Measurements from ENCODE around the gene C20orf204.

Gene C20orf204

GRCh38 chr20:64041781-64042053 lies 5.7 kb downstream of the C20orf204 start:
- Histone ChIP-seq H2BK12ac (ENCODE audit: low read length) (no peak overlapping the region), H3K9me3 (replicated peaks in 1 of 2; ENCODE audit: control insufficient read depth in 2 of 2, insufficient read depth in 1 of 2, low read depth in 1 of 2, low read length in 2 of 2) (peaks cover 0 to 2% of the 10 kb centered on the region in 2 donors), H3K23ac (ENCODE audit: low read depth, low read length, poor library complexity) (peak overlapping the region; percentile 80), H3K18ac (ENCODE audit: low read length) (peak overlapping the region; percentile 92), H3K27me3 (ENCODE audit: control insufficient read depth in 3 of 3, insufficient read depth in 3 of 3, low read depth in 1 of 3, low read length in 3 of 3) (peaks cover 35 to 93% (median 77%) of the 10 kb centered on the region in 3 experiments), H2BK5ac (ENCODE audit: low read length) (no peak overlapping the region), H3K4ac (ENCODE audit: low read length) (no peak overlapping the region), H2BK15ac (ENCODE audit: low read length) (no peak overlapping the region), H4K91ac (ENCODE audit: low read depth, low read length, poor library complexity) (no peak overlapping the region), H2BK120ac (ENCODE audit: low read depth, low read length) (no peak overlapping the region), H2AK5ac (ENCODE audit: low read depth, low read length) (peak overlapping the region; percentile 79), H4K8ac (ENCODE audit: low read depth, low read length) (no peak overlapping the region), H3K9ac (ENCODE audit: low read depth, low read length, poor library complexity) (peak overlapping the region; percentile 21), H3K4me3 (ENCODE audit: low read length in 2 of 2) (no peak overlapping the region), H3K36me3 (replicated peaks in 1 of 2; ENCODE audit: control insufficient read depth in 2 of 2, insufficient read depth in 2 of 2, low read length in 2 of 2) (no peaks in the 10 kb centered on the region), H3K4me2 (ENCODE audit: insufficient read depth, low read length, poor library complexity, severe bottlenecking) (no peak overlapping the region), H2AFZ (ENCODE audit: low read length) (peak overlapping the region; percentile 88), H3K27ac (replicated peaks; ENCODE audit: low read length) (no peak overlapping the region), H3K79me1 (ENCODE audit: low read depth, low read length) (no peaks in the 10 kb centered on the region), H3K14ac (ENCODE audit: low read length) (no peak overlapping the region), H3K4me1 (ENCODE audit: control insufficient read depth in 2 of 2, insufficient read depth in 1 of 2, low read depth in 1 of 2, low read length in 2 of 2) (peaks cover 9 to 20% of the 10 kb centered on the region in 2 donors)
- DNase-seq (ENCODE audit: low spot score), result no peak
- WGBS, 2 donors (ENCODE audit: extremely low coverage in 2 of 2, insufficient read length in 2 of 2, insufficient replicate concordance in 1 of 2), result no CpG with 5 or more reads among the region's 11 CpGs

GRCh38 chr20:64042054-64042781 lies 6.2 kb downstream of the C20orf204 start:
- H3K18ac ChIP-seq (ENCODE audit: low read length), result peak overlapping the region; percentile 92
- H4K8ac ChIP-seq (ENCODE audit: low read depth, low read length), result no peak overlapping the region
- H2BK120ac ChIP-seq (ENCODE audit: low read depth, low read length), result no peak overlapping the region
- H4K91ac ChIP-seq (ENCODE audit: low read depth, low read length, poor library complexity), result no peak overlapping the region
- peak overlapping the region; percentile 21 for H3K9ac ChIP-seq (ENCODE audit: low read depth, low read length, poor library complexity)
- H3K9me3 ChIP-seq (replicated peaks in 1 of 2; ENCODE audit: control insufficient read depth in 2 of 2, insufficient read depth in 1 of 2, low read depth in 1 of 2, low read length in 2 of 2), result peaks cover 0 to 2% of the 10 kb centered on the region in 2 donors
- no peaks in the 10 kb centered on the region for H3K36me3 ChIP-seq (replicated peaks in 1 of 2; ENCODE audit: control insufficient read depth in 2 of 2, insufficient read depth in 2 of 2, low read length in 2 of 2)
- no peaks in the 10 kb centered on the region for H3K79me1 ChIP-seq (ENCODE audit: low read depth, low read length)
- H2BK15ac ChIP-seq (ENCODE audit: low read length), result peak overlapping the region; percentile 11
- peak overlapping the region; percentile 64 for H3K4me2 ChIP-seq (ENCODE audit: insufficient read depth, low read length, poor library complexity, severe bottlenecking)
- H2BK5ac ChIP-seq (ENCODE audit: low read length), result no peak overlapping the region
- H3K14ac ChIP-seq (ENCODE audit: low read length), result no peak overlapping the region
- peaks cover 37 to 93% (median 82%) of the 10 kb centered on the region in 3 experiments for H3K27me3 ChIP-seq (ENCODE audit: control insufficient read depth in 3 of 3, insufficient read depth in 3 of 3, low read depth in 1 of 3, low read length in 3 of 3)
- H3K4me1 ChIP-seq (ENCODE audit: control insufficient read depth in 2 of 2, insufficient read depth in 1 of 2, low read depth in 1 of 2, low read length in 2 of 2), result peaks cover 8 to 19% of the 10 kb centered on the region in 2 donors
- H3K27ac ChIP-seq (replicated peaks; ENCODE audit: low read length), result no peak overlapping the region
- H2AFZ ChIP-seq (ENCODE audit: low read length), result peak overlapping the region; percentile 88
- WGBS, 2 donors (ENCODE audit: extremely low coverage in 2 of 2, insufficient read length in 2 of 2, insufficient replicate concordance in 1 of 2), result no CpG with 5 or more reads among the region's 55 CpGs
- no peak overlapping the region for H3K4ac ChIP-seq (ENCODE audit: low read length)
- H2BK12ac ChIP-seq (ENCODE audit: low read length), result no peak overlapping the region
- peak overlapping the region; percentile 37 to 67 for H3K4me3 ChIP-seq (ENCODE audit: low read length in 2 of 2)
- no peak for DNase-seq (ENCODE audit: low spot score)
- H3K23ac ChIP-seq (ENCODE audit: low read depth, low read length, poor library complexity), result peak overlapping the region; percentile 80
- H2AK5ac ChIP-seq (ENCODE audit: low read depth, low read length), result peak overlapping the region; percentile 79

GRCh38 chr20:64043768-64044167 lies 7.8 kb downstream of the C20orf204 start:
- WGBS, 2 donors (ENCODE audit: extremely low coverage in 2 of 2, insufficient read length in 2 of 2, insufficient replicate concordance in 1 of 2), result 100% methylated on average over 1 of the region's 9 CpGs; no CpG with 5 or more reads in 1 of the 2 donors
- no peak overlapping the region for H3K9ac ChIP-seq (ENCODE audit: low read depth, low read length, poor library complexity)
- no peak overlapping the region for H3K4me3 ChIP-seq (ENCODE audit: low read length in 2 of 2)
- H3K4me1 ChIP-seq (ENCODE audit: control insufficient read depth in 2 of 2, insufficient read depth in 1 of 2, low read depth in 1 of 2, low read length in 2 of 2), result peaks cover 8 to 19% of the 10 kb centered on the region in 2 donors
- peaks cover 41 to 95% (median 93%) of the 10 kb centered on the region in 3 experiments for H3K27me3 ChIP-seq (ENCODE audit: control insufficient read depth in 3 of 3, insufficient read depth in 3 of 3, low read depth in 1 of 3, low read length in 3 of 3)
- no peak overlapping the region for H2BK12ac ChIP-seq (ENCODE audit: low read length)
- no peak overlapping the region for H3K27ac ChIP-seq (replicated peaks; ENCODE audit: low read length)
- H3K4me2 ChIP-seq (ENCODE audit: insufficient read depth, low read length, poor library complexity, severe bottlenecking), result no peak overlapping the region
- H2AFZ ChIP-seq (ENCODE audit: low read length), result no peak overlapping the region
- H3K18ac ChIP-seq (ENCODE audit: low read length), result no peak overlapping the region
- no peak overlapping the region for H4K8ac ChIP-seq (ENCODE audit: low read depth, low read length)
- H2BK15ac ChIP-seq (ENCODE audit: low read length), result no peak overlapping the region
- H3K79me1 ChIP-seq (ENCODE audit: low read depth, low read length), result no peaks in the 10 kb centered on the region
- no peak overlapping the region for H2AK5ac ChIP-seq (ENCODE audit: low read depth, low read length)
- no peak overlapping the region for H2BK5ac ChIP-seq (ENCODE audit: low read length)
- no peak overlapping the region for H3K14ac ChIP-seq (ENCODE audit: low read length)
- no peak overlapping the region for H4K91ac ChIP-seq (ENCODE audit: low read depth, low read length, poor library complexity)
- H2BK120ac ChIP-seq (ENCODE audit: low read depth, low read length), result no peak overlapping the region
- no peak overlapping the region for H3K23ac ChIP-seq (ENCODE audit: low read depth, low read length, poor library complexity)
- H3K4ac ChIP-seq (ENCODE audit: low read length), result no peak overlapping the region
- DNase-seq (ENCODE audit: low spot score), result no peak
- peaks cover 0 to 2% of the 10 kb centered on the region in 2 donors for H3K9me3 ChIP-seq (replicated peaks in 1 of 2; ENCODE audit: control insufficient read depth in 2 of 2, insufficient read depth in 1 of 2, low read depth in 1 of 2, low read length in 2 of 2)
- no peaks in the 10 kb centered on the region for H3K36me3 ChIP-seq (replicated peaks in 1 of 2; ENCODE audit: control insufficient read depth in 2 of 2, insufficient read depth in 2 of 2, low read length in 2 of 2)

GRCh38 chr20:64044484-64045247 lies 8.7 kb downstream of the C20orf204 start:
- H2BK12ac ChIP-seq (ENCODE audit: low read length), result no peak overlapping the region
- no peak overlapping the region for H2AFZ ChIP-seq (ENCODE audit: low read length)
- DNase-seq (ENCODE audit: low spot score), result no peak
- H3K9ac ChIP-seq (ENCODE audit: low read depth, low read length, poor library complexity), result no peak overlapping the region
- no CpG with 5 or more reads among the region's 14 CpGs for WGBS, 2 donors (ENCODE audit: extremely low coverage in 2 of 2, insufficient read length in 2 of 2, insufficient replicate concordance in 1 of 2)
- H3K14ac ChIP-seq (ENCODE audit: low read length), result no peak overlapping the region
- H2BK5ac ChIP-seq (ENCODE audit: low read length), result no peak overlapping the region
- H3K27me3 ChIP-seq (ENCODE audit: control insufficient read depth in 3 of 3, insufficient read depth in 3 of 3, low read depth in 1 of 3, low read length in 3 of 3), result peaks cover 41 to 91% (median 89%) of the 10 kb centered on the region in 3 experiments
- H3K18ac ChIP-seq (ENCODE audit: low read length), result peak overlapping the region; percentile 19
- no peaks in the 10 kb centered on the region for H3K36me3 ChIP-seq (replicated peaks in 1 of 2; ENCODE audit: control insufficient read depth in 2 of 2, insufficient read depth in 2 of 2, low read length in 2 of 2)
- H2BK120ac ChIP-seq (ENCODE audit: low read depth, low read length), result no peak overlapping the region
- no peak overlapping the region for H3K4me3 ChIP-seq (ENCODE audit: low read length in 2 of 2)
- peaks cover 5 to 13% of the 10 kb centered on the region in 2 donors for H3K4me1 ChIP-seq (ENCODE audit: control insufficient read depth in 2 of 2, insufficient read depth in 1 of 2, low read depth in 1 of 2, low read length in 2 of 2)
- H3K4me2 ChIP-seq (ENCODE audit: insufficient read depth, low read length, poor library complexity, severe bottlenecking), result no peak overlapping the region
- H3K23ac ChIP-seq (ENCODE audit: low read depth, low read length, poor library complexity), result no peak overlapping the region
- H3K9me3 ChIP-seq (replicated peaks in 1 of 2; ENCODE audit: control insufficient read depth in 2 of 2, insufficient read depth in 1 of 2, low read depth in 1 of 2, low read length in 2 of 2), result peaks cover 0 to 2% of the 10 kb centered on the region in 2 donors
- no peak overlapping the region for H3K4ac ChIP-seq (ENCODE audit: low read length)
- peak overlapping the region; percentile 89 for H2AK5ac ChIP-seq (ENCODE audit: low read depth, low read length)
- no peaks in the 10 kb centered on the region for H3K79me1 ChIP-seq (ENCODE audit: low read depth, low read length)
- no peak overlapping the region for H2BK15ac ChIP-seq (ENCODE audit: low read length)
- no peak overlapping the region for H4K91ac ChIP-seq (ENCODE audit: low read depth, low read length, poor library complexity)
- no peak overlapping the region for H4K8ac ChIP-seq (ENCODE audit: low read depth, low read length)
- no peak overlapping the region for H3K27ac ChIP-seq (replicated peaks; ENCODE audit: low read length)
